Stimulated activated CD4-positive, alpha-beta T cell treated with anti-CD3 and anti-CD28 coated beads, Interleukin-1b, Interleukin-23, amount 100 ng/mL, for 1 hour (primary cell): Measurements from ENCODE around the gene GJD4.

Experiments used
- DNase-seq, 2 donors: peaks; one replicate each; pipeline ENCODE4 v3.0.0-alpha.2; 2020; ENCODE audit warnings: low read depth in 2 of 2

The GJD4 gene

DNA sequence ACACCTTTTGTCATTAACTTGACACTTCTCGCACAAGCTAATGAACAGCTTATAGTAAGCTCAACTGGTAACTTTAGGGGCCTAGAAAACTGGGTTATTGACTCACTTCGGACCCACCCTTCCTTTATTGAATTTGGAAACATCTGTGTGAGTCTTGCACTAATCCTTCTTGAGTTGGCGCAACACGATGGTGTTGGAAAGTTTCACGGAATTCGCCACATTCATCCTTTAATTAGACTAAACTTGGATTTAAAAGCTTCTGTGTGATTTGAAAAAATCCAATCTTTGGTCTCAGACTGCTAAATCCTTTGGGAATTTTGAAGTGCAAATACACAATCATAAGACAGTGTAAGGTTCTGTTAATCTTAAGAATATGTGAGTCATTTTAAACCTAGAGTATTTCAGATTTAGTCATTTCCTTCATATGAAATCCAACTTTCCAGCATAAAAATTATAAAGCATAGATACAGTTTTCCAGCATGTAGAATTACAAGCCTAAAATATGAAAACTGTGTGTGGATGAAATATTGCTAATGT lies 21.9 kb downstream of the GJD4 start:
- no peak for DNase-seq

DNA sequence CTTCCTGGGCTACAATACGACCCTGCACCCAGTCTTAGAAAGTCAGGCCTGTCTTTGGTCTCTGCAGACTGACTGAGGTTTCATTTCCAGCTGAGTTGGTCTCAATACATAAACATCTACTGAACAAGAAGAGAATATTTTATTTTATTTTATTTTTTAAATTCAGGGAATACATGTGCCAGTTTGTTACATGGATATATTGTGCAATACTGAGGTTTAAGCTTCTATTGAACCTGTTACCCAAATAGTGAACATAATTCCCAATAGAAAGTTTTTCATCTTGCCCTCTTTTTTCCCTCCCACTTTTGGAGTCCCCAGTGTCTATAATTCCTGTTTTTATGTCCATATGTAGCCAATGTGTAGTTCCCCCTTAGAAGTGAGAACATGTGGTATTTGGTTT lies 26.3 kb downstream of the GJD4 start:
- no peak for DNase-seq

DNA sequence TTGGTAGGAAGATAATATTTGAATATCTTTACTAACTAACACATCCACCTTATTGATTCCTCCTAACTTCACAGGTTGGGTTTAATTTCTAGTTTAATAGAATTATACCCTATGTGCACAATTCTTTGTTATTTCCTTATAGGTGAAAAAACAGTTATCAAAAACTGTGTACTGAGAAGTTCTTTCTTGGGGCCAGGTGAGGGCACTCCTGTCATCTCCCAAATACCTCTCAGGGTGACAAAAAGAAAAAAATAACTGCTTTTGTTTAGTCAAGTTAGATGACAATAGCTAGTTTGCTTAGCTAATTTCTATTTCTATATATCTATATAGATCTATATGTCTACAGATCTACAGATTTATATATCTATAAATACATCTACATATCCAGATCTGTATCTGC lies 26.9 kb downstream of the GJD4 start:
- DNase-seq, result no peak

DNA sequence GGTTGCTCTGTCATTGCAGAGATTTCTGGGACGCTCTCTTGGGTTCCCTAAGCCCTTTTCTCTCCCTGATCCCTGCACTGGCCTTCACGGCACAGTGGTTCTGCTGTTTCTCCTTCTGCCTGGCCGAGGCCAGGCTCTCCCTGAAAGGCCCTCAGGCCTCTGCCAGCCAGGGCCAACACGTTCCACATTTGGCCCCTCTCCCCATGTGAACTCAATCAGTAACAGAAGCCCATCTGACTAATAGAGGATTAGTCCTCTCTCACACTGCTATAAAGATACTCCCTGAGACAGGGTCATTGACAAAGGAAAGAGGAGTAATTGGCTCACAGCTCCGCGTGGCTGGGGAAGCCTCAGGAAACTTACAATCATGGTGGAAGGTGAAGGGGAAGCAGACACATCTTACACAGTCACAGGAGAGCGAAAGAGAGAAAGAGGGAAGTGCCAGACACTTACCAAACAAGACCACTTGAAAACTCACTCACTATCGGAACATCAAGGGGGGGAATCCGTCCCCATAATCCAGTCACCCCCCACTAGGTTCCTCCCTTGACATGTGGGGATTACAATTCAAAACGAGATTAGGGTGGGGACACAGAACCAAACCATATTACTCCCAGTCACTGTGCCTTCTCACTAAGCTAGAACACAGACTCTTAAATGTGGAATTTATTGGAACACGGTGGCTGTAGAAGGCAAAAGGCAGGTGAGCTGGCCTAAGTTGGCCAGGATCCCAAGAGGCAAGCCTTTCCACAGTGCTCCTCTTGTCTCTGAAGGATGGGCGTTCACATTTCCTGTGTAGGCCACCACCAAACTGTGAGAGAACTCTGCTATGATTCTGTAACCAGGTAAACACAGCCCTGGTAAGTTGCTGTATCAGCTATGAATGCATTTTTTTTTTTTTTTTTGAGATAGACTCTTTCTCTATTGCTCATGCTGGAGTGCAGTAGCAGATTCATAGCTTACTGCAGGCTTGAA lies 28.2 kb downstream of the GJD4 start:
- DNase-seq, result no peak

DNA sequence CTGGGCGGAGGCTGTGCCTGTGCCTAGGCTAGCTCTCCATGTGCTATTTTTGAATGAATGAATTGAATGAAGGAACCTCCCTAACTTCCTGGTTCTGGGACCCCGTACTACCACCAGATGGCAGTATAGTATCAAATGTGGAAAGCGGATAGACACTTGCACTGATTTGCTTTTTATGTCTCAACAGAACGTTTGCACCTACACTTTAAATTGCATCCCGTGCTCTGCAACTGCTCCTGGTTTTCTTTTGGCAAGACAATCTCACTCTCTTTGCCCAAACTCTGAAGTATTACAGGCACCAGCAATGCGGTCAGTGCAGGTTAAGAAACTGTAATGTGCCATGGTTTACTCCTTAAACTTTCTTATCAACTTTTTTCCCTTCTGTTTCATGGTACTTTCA lies 30.4 kb downstream of the GJD4 start:
- no peak for DNase-seq

DNA sequence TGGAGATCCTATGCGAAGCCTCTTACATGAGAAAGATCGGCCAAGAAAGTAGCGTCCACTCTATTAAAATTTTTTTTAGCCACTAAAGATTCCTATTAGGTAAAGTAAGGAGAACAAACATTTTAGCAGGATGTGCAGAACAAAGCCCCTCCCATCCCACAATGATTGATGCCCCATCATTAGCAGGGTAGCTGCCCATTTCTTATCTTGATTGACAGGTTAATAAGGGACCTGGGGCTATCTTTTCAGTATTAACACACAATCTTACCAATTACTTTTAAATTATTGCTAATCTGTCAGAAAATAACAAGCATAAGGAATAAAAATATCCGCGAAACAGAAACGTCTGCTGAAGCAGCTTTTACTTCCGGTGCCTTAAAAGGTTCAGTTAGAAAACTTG lies 31.8 kb downstream of the GJD4 start:
- DNase-seq, result no peak

DNA sequence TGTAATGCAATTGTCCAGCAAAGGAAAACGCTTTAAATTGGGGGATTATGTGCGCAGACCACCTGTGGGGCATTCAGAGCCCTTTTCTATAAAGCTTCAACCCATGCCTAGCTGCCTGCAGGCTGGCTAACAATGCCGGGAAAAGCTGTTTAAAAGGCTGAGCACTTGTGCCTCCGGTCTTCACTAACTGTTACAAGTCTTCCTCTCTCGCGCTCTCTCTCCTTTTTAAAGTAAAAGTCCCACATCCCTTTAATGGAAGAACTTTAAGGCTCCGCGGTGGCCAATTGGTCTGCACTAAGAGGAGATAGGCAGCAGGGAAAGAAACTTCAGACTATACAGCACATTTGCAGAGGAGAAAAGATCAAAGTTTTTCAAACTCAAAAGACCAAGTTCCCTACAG lies 32.3 kb downstream of the GJD4 start:
- DNase-seq, result no peak

DNA sequence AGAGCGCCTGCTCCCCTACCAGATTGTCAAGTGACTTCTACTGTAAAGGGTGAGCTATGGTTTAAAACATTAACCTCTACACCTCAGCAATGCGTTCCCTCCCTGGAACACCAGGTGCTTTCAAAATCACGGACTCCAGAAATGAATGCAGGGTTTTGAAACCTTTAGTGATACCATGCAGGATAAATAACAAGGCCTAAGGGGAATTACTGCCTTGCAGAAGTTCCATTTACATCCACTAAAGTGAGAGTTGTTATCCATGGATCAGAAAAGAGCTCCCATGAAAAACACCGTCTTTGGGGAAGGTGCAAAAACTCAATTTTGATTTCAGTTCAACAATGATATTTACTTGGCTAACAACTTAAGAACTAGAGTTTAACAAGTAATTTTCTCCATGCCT lies 33.0 kb downstream of the GJD4 start:
- DNase-seq, result no peak

DNA sequence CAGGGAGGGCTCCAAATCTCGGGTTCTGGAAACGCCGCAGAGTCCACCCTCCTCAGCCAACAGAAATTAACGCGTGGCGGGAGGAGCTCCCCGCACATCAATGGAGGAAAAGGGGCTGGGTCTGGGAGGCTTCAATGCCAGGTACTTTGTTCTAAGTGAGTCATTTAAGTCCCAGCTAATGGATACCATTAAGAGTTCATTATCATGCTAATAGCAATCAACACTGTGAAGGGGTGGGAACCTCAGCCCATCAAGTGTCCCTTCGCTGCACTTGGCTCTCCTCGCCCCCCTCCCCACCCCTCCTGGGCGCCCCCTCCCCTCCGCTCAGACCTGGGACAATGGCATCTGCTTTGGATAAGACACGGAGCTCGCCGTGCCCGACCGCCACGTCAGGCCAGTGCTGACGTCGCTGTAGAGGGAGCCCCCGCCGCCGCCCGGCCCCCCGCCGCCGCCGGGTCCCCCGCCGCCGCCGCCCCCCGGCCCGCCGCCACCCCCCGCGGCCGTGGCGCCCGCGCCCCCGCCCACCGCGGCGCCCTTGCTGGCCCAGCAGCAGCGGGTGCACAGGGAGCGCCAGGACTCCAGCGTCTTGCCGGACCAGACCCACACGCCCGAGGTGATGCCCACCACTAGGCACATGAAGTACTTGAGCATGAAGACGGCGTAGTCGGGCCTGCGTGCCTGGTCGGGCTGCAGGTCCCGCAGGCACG lies 34.0 kb downstream of the GJD4 start:
- no peak for DNase-seq

DNA sequence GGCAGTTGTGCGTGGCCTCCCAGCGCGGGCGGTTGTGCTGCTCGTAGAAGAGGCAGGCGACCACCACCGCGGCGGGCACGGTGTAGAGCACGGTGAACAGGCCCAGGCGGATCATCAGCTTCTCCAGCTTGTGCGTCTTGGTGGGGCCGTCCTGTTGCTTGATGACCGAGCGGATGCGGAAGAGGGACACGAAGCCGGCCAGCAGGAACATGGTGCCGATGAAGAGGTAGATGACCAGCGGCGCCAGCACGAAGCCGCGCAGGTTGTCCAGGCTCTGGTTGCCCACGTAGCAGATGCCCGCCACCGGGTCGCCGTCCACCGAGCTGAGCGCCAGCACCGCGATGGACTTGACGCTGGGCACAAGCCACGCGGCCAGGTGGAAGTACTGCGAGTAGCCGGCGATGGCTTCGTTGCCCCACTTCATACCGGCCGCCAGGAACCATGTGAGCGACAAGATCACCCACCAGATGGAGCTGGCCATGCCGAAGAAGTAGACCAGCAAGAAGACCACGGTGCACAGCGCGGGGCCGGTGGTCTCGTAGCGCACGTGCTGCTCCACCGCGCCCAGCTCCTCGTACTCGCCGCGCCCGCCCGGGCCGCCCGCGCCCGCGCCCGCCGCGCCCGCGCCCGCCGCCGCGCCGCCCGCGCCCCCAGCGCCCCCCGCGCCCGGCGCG lies 34.7 kb downstream of the GJD4 start:
- no peak for DNase-seq

DNA sequence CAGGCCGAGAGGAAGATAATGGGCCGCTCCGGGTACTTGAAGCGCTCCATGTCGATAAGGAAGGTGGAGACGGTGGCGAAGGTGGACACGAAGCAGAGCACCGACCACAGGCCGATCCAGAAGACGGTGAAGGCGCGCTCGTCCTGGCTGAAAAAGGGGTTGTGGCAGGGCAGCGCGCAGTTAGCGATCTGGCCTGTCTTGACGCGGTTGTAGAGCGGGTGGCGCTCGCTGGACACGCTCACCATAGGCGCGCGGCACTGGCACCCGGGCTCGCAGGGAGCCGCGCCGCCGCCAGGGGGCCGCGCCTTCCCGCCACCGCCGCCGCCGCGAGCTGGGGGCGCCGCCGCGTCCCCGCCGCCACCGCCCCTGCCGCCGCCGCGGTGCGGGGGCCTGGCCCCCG lies 35.3 kb downstream of the GJD4 start:
- no peak for DNase-seq

DNA sequence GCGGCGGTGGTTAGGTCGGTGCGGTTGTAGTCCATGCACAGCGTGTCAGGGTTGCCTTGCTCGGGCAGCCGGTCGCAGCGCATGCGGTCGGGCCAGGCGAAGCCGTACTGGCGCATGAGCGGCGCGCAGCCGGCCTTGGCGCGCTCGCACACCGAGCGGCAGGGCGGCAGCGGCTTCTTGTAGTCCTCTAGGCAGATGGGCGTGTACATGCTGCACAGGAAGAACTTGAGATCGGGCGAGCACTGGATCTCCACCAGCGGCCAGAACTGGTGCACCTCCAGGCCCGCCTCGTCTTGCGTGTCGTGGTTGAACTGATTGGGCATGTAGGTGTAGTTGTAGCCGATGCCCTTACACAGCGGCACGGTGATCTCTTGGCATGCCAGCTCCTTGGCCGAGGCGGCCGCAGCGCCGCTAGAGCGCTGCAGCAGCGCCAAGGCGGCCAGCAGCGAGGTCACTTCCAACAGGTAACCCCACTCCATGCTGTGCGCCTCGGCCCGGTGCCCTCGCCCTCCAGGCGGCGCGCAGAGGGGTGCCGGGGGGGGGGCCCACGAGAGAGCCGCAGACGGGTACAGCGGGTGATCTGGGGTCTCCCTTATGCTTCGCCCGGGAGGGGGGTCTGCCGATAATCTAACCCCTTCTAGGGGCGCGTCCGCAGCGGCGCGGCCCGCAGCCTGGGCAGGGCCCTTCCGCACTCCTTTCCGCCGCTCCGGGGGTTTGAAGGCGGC lies 36.0 kb downstream of the GJD4 start:
- no peak for DNase-seq

DNA sequence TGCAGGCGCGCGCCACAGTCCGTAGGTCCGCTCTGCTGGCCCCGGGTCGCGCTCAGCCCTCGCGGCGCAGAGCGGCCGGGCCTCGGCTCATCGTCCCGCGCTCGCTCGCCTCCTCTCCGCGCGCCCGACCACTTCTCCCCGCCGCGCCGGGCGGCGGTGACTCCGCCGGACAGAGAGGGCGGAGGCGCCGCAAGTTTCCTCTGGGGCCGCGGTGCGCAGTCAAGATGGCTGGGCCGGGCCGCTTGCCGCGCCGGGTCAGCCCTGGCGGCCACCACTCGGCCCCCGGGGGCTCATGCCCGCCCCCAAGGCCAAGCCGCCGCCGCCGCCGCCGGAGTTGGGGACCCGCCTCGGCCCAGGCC lies 36.5 kb downstream of the GJD4 start:
- no peak for DNase-seq

DNA sequence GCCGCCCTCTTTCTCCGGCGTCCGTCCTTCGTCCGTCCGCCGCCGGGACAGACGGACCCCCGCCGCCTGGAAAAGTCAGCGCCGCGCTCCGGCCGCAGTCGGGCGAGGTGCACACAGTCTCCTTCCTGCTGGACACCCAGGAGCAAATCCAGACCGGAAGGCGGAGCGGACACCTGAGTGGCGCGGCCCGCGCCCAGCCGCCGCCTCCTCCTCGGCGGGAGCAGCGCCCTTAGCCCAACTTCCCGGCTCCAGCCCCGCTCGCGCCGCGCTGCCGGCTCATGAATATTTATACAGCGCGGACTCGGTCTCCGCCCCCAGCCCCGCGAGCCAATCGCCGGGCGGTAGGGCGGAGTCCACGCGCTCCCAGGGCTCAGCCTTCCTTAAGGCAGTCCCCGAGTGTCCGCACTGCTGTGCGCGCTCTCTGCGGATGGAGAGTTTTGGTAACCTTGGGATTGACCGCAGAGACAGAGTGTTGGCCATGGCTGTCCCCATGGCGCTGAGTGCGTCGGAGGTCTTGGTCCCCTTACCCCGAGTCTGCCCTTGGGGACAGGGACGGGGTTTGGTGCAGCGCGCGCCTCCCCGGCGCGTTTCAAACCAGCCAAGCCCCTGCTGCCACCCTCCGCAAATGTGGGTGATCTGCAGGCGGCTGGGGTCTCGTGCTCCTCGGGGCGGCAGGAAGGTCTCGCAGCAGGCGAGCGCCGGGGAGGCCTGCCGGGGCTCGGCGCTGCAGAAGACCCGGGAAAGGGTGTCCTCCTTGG lies 37.1 kb downstream of the GJD4 start, which contains the start of gene FZD8:
TSS of gene FZD8 (minus strand) at position 262 of the 758 bp plus-strand sequence. CDS start 867 bp downstream, outside the sequence.
- peak; percentile 26 to 55 for DNase-seq

DNA sequence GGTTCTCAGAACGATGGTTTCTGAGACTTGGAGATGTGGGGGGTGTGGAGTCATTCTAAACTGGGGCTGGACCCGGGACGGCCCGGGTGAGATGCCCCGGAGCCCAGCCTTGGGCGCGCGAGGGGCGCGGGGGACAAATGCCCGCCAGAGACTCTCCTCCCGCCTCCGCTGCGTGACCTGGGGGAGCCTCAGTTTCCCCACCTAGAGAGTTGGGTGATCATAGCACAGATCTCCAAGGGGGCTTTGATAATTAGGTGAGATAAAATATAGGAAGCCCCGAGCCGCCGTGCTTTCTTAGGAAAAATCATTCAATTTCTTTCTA lies 37.6 kb downstream of the GJD4 start:
- no peak for DNase-seq

DNA sequence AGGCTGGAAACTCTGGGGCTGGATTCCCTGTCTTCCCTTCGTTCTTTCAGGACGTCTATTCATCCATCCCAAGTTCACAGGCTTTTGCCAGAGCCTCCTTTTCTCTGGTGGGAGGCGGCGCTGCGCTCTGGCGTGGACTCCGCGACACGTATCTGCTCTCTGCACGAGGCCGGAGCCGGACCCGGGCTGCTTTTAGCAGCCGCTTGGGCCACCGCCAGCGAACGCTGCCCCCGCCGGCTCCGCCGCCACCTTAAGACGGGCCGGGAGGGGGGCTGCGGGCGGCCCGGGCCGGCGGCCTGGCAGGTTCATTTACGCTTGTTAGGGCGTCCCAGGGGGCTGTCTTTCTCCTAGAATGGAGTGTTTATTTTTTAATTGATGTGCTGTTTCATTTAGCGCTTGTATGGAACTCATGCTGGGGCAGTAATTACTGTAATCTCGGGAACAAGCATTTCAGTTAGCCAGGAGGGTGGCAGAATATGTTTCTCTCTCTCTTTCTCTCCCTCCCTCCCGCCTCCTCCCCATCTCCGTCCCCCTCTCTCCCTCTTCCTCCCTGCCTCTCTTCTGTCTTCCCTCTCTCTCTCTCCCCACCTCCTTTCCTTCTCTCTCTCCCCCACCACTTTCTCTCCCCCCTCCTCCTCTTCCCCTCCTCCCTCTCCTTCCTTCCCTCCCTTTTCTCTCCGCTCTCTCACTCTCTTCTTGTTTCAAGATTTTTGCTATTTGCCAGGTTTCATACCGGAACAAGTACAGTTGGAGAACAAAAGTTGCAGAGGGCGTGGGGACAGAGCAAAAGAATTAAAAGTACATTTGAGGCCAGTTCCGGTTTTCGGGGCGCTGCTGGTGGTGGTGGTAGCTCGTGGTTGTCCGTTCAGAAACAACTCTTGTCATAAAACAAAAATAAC lies 38.3 kb downstream of the GJD4 start:
- no peak for DNase-seq

DNA sequence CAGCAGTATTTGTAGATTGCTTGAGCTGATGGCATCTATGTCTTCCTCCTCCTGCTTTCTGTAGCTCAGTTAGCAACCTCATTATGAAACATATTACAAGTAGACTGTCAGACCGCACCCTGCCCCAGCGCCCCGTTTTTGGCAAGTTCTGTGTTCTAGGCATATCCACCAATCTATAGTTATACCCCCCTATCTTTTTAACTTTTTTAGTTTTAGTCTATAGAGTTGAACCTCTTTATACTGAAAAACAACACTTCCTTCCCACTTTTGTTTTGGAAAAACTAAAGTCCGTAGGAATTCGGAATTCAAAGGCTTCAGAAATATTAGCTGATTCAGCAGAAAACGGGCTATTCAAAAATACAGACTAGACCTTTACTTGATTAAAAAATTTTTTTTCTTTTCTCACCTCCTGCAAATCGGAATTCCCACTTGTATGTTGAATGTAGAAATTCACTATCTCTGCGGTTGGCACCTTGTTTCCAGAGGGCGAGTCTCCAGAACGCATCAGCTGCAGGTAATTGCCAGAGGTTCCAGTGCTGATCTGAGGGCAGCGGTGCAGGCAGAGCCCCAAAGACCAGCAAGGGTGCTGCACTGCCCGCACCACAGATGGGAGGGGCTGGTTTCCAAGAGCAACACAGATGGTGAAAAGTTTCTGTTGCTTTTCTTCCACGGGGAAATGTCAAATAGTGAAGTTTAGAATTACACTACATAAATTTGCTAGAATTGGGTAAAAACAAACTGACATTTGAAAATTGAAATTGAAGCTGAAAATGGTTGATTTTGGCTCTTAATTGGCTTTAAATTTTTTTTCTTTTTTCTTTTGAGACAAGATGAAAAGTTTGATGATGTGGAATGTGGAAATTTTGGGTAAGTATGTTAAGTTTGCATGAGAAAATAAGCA lies 39.2 kb downstream of the GJD4 start:
- DNase-seq, result no peak

DNA sequence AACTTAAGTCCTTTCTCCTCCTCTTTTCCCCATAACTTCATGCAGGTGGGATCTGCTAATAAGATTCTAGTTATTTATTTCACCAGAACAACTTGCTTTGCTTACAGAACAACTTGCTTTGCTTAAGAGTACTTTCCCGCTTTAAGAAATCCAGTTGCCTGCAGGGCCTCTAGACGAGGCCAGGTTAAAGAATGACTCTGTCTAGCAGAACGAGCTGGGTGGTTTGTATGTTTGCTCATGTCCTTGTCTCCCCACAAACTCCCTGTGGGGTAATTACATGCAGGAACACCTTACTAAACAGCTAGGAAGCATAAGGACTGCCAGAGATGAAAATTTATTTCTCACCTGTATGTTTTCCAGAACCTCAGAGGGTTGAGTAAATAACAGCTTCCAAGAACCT lies 45.8 kb downstream of the GJD4 start:
- DNase-seq, result no peak

DNA sequence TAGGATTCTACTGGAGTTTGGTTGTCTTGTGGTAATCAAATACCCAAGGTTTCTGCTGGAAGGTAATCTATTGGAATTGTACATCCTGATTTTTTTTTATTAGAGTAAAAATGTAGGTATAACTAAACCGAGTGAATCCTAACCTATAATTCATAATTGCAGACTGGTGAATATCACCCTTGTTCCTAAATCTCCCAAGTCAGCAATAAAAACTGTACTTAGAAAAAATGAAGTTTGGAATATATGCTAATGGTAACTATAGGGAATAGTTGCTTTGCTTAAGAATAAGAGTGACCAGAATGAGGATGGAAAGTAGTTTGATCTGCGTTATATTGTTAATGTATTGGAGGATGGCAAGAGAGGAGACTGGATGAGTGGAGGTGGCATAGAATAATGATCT lies 47.7 kb downstream of the GJD4 start:
- no peak for DNase-seq
